ENCODE measurements around the gene RNF207.

Gene RNF207, protein sequence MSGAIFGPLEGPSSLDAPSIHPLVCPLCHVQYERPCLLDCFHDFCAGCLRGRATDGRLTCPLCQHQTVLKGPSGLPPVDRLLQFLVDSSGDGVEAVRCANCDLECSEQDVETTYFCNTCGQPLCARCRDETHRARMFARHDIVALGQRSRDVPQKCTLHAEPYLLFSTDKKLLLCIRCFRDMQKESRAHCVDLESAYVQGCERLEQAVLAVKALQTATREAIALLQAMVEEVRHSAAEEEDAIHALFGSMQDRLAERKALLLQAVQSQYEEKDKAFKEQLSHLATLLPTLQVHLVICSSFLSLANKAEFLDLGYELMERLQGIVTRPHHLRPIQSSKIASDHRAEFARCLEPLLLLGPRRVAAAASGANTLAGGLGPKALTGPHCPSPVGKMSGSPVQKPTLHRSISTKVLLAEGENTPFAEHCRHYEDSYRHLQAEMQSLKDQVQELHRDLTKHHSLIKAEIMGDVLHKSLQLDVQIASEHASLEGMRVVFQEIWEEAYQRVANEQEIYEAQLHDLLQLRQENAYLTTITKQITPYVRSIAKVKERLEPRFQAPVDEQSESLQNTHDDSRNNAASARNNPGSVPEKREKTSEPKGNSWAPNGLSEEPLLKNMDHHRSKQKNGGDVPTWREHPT

DNA sequence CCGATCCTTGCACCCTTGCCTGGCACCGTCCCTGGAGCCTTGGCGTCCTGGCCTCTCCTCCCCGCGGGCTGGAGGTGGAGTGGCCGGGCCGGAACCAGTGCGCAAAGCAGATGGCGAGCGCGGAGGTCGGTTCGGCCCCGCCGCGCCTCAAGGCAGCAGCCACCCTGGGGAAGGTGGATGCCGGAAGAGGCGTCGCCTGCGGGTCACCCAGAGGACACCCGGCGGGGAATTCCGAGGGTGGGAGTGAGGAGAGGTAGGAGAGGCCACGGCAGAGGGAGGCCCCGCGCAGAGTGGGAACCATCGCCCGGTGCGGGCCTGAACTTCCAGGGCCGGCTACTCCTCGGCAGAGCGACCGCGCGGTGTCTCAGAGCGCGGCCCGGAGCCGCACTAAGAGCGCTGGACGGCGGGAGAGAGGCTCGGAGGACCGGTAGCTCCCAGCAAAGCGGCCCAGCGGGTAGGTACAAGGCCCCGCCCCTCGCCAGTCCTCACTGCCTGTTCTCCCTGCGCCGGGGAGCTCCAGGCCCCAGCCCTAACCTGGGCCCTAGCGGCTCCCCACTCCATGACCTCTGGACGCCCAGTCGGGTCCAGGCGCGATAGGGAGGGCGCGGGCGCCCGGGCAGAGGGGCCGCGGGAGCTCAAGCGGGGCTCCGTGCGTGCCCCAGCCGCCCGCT is at the start of gene RNF207:
Gene RNF207 (plus strand): TSS at position 271 of the 671 bp plus-strand sequence. CDS start 417 bp downstream, outside the sequence.
- Histone ChIP-seq H3F3A (ENCODE audit: insufficient read depth) (no peaks in the 10 kb centered on the region), H3K9me3 (ENCODE audit: insufficient read depth, low read length) (no peaks in the 10 kb centered on the region), H3K79me2 (ENCODE audit: insufficient read depth, low read length) (no peaks in the 10 kb centered on the region), H3K9ac (ENCODE audit: low read length) (no peak within 1 kb of the TSS), H2AFZ (ENCODE audit: low read depth, low read length, severe bottlenecking) (no peak within 1 kb of the TSS), H3K36me3 (ENCODE audit: low read length) (no peaks in the 10 kb centered on the region), H4K20me1 (ENCODE audit: low read depth, low read length) (no peaks in the 10 kb centered on the region), H3K27me3 (ENCODE audit: low read length) (no peaks in the 10 kb centered on the region), H3K9me2 (replicated peaks; ENCODE audit: insufficient read depth, low read length) (no peaks in the 10 kb centered on the region), H3K4me3 (ENCODE audit: insufficient read depth, low read length, poor library complexity, severe bottlenecking) (no peak within 1 kb of the TSS), H3K27ac (ENCODE audit: low read depth, low read length) (no peak within 1 kb of the TSS), H3K4me2 (ENCODE audit: low read depth, low read length, poor library complexity, severe bottlenecking) (no peak within 1 kb of the TSS)
- TF ChIP-seq EZH2phosphoT487 (conservative IDR thresholded peaks at IDR 0.05; ENCODE audit: low read length) = no peak

DNA sequence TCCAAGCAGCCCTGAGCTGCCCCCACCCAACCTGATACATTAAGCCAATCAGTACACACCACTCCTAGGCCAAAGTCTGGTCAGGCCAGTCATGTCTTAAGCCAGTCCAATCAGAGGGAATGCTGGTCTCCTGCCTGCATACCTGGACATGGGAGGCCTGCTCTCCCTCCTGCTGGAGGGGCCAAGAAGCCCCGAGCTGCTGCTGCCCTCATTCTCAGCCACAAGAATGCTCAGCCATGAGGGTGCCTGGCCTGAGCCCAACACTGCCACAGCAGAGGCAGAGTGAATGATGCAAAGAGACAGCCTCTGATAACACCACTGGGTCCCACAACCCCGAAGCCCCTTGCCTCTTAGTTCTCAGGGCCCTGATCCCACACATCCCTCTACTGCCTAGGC is 48.8 kb upstream of the RNF207 start:
- no peaks in the 10 kb centered on the region for H3K36me3 ChIP-seq (ENCODE audit: low read length)
- H3K4me3 ChIP-seq (ENCODE audit: insufficient read depth, low read length, poor library complexity, severe bottlenecking) = no peak overlapping the region
- H3K79me2 ChIP-seq (ENCODE audit: insufficient read depth, low read length) = no peaks in the 10 kb centered on the region
- no peaks in the 10 kb centered on the region for H3K9me3 ChIP-seq (ENCODE audit: insufficient read depth, low read length)
- no peaks in the 10 kb centered on the region for H3K9me2 ChIP-seq (replicated peaks; ENCODE audit: insufficient read depth, low read length)
- no peak overlapping the region for H3K27ac ChIP-seq (ENCODE audit: low read depth, low read length)
- no peak for TF ChIP-seq EZH2phosphoT487 (conservative IDR thresholded peaks at IDR 0.05; ENCODE audit: low read length)
- TF ChIP-seq, protein P1, sequence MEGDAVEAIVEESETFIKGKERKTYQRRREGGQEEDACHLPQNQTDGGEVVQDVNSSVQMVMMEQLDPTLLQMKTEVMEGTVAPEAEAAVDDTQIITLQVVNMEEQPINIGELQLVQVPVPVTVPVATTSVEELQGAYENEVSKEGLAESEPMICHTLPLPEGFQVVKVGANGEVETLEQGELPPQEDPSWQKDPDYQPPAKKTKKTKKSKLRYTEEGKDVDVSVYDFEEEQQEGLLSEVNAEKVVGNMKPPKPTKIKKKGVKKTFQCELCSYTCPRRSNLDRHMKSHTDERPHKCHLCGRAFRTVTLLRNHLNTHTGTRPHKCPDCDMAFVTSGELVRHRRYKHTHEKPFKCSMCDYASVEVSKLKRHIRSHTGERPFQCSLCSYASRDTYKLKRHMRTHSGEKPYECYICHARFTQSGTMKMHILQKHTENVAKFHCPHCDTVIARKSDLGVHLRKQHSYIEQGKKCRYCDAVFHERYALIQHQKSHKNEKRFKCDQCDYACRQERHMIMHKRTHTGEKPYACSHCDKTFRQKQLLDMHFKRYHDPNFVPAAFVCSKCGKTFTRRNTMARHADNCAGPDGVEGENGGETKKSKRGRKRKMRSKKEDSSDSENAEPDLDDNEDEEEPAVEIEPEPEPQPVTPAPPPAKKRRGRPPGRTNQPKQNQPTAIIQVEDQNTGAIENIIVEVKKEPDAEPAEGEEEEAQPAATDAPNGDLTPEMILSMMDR (IDR thresholded peaks at IDR 0.05; ENCODE audit: insufficient read depth, low read length, poor library complexity, severe bottlenecking) = no peak
- H4K20me1 ChIP-seq (ENCODE audit: low read depth, low read length) = no peaks in the 10 kb centered on the region
- H2AFZ ChIP-seq (ENCODE audit: low read depth, low read length, severe bottlenecking) = no peak overlapping the region
- no peak overlapping the region for H3K9ac ChIP-seq (ENCODE audit: low read length)
- no peaks in the 10 kb centered on the region for H3F3A ChIP-seq (ENCODE audit: insufficient read depth)
- H3K4me2 ChIP-seq (ENCODE audit: low read depth, low read length, poor library complexity, severe bottlenecking) = no peak overlapping the region
- no peaks in the 10 kb centered on the region for H3K27me3 ChIP-seq (ENCODE audit: low read length)

DNA sequence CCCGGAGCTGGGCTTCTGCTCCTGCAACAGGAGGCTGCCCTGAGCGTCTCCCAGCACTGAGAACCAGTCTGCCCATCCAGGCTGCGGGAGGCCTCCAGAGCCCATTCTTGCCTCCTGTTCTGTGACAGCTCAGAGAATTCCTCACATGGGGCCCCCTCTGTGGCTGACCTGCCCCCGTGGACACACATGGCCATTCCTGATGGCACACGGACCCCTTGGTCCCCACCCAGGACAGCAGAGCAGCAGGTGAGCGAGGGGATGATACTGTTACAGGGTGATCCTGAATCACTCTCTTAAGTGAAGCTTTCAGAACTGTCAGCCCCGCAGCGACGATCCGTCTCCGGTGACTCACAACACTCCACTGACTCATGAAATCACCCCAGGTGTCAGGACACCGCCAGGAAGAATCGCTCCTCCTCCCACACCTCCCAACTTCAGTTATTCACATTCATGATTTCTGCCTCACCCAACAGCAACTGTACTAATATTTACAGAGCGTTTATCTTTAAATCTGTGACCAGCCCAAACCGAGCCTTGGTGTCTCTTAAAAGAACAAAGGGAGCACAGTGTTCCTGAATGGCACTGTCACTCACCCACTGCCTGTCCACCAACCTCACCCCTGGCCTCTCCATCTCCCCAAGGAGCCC is 48.3 kb upstream of the RNF207 start:
- Histone ChIP-seq H4K20me1 (ENCODE audit: low read depth, low read length) (no peaks in the 10 kb centered on the region), H3K9ac (ENCODE audit: low read length) (no peak overlapping the region), H3K27me3 (ENCODE audit: low read length) (no peaks in the 10 kb centered on the region), H3K36me3 (ENCODE audit: low read length) (no peaks in the 10 kb centered on the region), H3K9me2 (replicated peaks; ENCODE audit: insufficient read depth, low read length) (no peaks in the 10 kb centered on the region), H3K79me2 (ENCODE audit: insufficient read depth, low read length) (no peaks in the 10 kb centered on the region), H3K9me3 (ENCODE audit: insufficient read depth, low read length) (no peaks in the 10 kb centered on the region), H3F3A (ENCODE audit: insufficient read depth) (no peaks in the 10 kb centered on the region), H3K4me3 (ENCODE audit: insufficient read depth, low read length, poor library complexity, severe bottlenecking) (no peak overlapping the region), H2AFZ (ENCODE audit: low read depth, low read length, severe bottlenecking) (no peak overlapping the region), H3K27ac (ENCODE audit: low read depth, low read length) (no peak overlapping the region), H3K4me2 (ENCODE audit: low read depth, low read length, poor library complexity, severe bottlenecking) (no peak overlapping the region)
- TF ChIP-seq, protein P1 (IDR thresholded peaks at IDR 0.05; ENCODE audit: insufficient read depth, low read length, poor library complexity, severe bottlenecking) = no peak
- no peak for TF ChIP-seq EZH2phosphoT487 (conservative IDR thresholded peaks at IDR 0.05; ENCODE audit: low read length)

All from SU-DHL-6 (cell line).